Cardiac muscle cell (in vitro differentiated cells and primary cell): ENCODE results near the gene ZNF518A. TPM values are rescaled to one million over a fixed set of nuclear protein-coding genes. Genes with fewer than 3 reads are reported as not detected.
"Not testable (repeated sequence)": the region's sequence is repeated elsewhere in the genome, so short reads cannot be mapped to it uniquely, and the experiment has no call there.

Experiments
- DNase-seq, 2 donors: peaks; one replicate each; pipeline versions ENCODE4 v3.0.0 to v3.0.0-alpha.2; 2010 to 2017; ENCODE audit warnings: low read depth in 1 of 2, low spot score in 1 of 2
- H3K27ac ChIP-seq: fragments of 200-600 bp; sonication (generic); 2 replicates; pipeline ENCODE4 v1.5.1; 2016
- H3K27me3 ChIP-seq: fragments of 200-600 bp; sonication (generic); 2 replicates; pipeline ENCODE4 v1.6.0; 2016; ENCODE audit warnings: control low read depth
- H3K36me3 ChIP-seq: fragments of 200-600 bp; sonication (generic); 2 replicates; pipeline ENCODE4 v1.5.1; 2016; ENCODE audit warnings: control low read depth
- H3K4me1 ChIP-seq: fragments of 200-600 bp; sonication (generic); 2 replicates; pipeline ENCODE4 v1.8.1; 2017; ENCODE audit warnings: low read depth, mild to moderate bottlenecking, mixed run types
- H3K4me3 ChIP-seq: fragments of 200-600 bp; sonication (generic); 2 replicates; pipeline ENCODE4 v1.5.1; 2016; ENCODE audit warnings: mild to moderate bottlenecking
- H3K9me3 ChIP-seq: fragments of 200-600 bp; sonication (generic); 2 replicates; pipeline ENCODE4 v1.5.1; 2017; ENCODE audit warnings: low read depth, mild to moderate bottlenecking, control low read depth
- polyA plus RNA-seq: library from polyadenylated mRNA; unstranded; fragments of >200 nt; fragmentation: Nextera tagmentation; extraction: Ambion mirVana; gene quantifications from 2 replicates; pipeline ENCODE4 v1.2.1, GENCODE V29; 2016
- total RNA-seq: library from RNA; depleted of rRNA; stranded (reverse); fragments of >200 nt; gene quantifications from 2 replicates; pipeline ENCODE4 v1.2.3, GENCODE V29; 2016
- TF ChIP-seq, protein P1 (sequence below): IDR thresholded peaks from 2 replicates; pipeline ENCODE4 v1.5.1; 2012; ENCODE audit warnings: low read depth, mild to moderate bottlenecking, low read length

Gene ZNF518A
- total and polyA plus RNA-seq, 2 experiments from 2014 or later, result 20.7 to 22.7 TPM

DNA sequence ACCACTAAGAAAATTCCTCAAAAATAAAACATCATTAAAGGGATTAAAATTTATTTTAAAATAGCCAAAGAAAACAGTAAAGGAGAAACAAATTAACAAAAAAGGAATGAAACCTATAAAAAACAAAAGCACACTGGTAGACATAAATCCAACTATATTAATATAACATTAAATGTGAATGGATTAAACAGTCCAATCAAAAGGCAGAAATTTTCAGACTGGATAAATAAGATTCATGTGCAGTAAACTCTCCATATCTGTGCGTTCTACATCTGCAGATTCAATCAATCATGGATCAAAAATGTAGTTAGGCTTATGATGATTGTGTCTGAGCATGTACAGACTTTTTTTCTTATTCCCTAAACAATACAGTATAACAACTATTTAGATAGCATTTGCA, 42.6 kb downstream of the ZNF518A start:
- H3K36me3 ChIP-seq, result no peaks in the 10 kb centered on the region
- no peak for DNase-seq
- H3K9me3 ChIP-seq, result no peaks in the 10 kb centered on the region
- no peaks in the 10 kb centered on the region for H3K27me3 ChIP-seq
- H3K27ac ChIP-seq, result no peak overlapping the region
- TF ChIP-seq, protein P1, sequence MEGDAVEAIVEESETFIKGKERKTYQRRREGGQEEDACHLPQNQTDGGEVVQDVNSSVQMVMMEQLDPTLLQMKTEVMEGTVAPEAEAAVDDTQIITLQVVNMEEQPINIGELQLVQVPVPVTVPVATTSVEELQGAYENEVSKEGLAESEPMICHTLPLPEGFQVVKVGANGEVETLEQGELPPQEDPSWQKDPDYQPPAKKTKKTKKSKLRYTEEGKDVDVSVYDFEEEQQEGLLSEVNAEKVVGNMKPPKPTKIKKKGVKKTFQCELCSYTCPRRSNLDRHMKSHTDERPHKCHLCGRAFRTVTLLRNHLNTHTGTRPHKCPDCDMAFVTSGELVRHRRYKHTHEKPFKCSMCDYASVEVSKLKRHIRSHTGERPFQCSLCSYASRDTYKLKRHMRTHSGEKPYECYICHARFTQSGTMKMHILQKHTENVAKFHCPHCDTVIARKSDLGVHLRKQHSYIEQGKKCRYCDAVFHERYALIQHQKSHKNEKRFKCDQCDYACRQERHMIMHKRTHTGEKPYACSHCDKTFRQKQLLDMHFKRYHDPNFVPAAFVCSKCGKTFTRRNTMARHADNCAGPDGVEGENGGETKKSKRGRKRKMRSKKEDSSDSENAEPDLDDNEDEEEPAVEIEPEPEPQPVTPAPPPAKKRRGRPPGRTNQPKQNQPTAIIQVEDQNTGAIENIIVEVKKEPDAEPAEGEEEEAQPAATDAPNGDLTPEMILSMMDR, result no peak
- no peak overlapping the region for H3K4me3 ChIP-seq
- no peaks in the 10 kb centered on the region for H3K4me1 ChIP-seq

DNA sequence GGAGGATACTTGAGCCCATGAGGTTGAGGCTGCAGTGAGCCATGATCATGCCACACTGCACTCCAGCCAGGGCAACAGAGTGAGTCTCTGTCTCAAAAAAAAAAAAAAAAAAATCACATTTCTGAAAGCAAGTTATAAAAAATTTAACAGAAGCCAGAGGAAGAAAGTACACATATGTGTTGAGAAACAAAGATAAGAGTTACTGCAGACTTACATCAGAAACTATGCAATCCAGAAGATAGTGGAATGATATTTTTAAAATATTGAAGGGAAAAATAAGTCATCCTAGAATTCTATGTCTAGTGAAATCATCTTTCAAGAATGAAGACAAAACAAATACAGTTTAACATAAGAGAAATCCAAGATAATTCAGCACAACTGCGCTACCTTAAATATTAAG, 46.9 kb downstream of the ZNF518A start:
- no peaks in the 10 kb centered on the region for H3K4me1 ChIP-seq
- H3K27me3 ChIP-seq, result no peaks in the 10 kb centered on the region
- no peaks in the 10 kb centered on the region for H3K36me3 ChIP-seq
- H3K27ac ChIP-seq, result no peak overlapping the region
- TF ChIP-seq, protein P1, result no peak
- no peak for DNase-seq
- H3K9me3 ChIP-seq, result no peaks in the 10 kb centered on the region
- no peak overlapping the region for H3K4me3 ChIP-seq

DNA sequence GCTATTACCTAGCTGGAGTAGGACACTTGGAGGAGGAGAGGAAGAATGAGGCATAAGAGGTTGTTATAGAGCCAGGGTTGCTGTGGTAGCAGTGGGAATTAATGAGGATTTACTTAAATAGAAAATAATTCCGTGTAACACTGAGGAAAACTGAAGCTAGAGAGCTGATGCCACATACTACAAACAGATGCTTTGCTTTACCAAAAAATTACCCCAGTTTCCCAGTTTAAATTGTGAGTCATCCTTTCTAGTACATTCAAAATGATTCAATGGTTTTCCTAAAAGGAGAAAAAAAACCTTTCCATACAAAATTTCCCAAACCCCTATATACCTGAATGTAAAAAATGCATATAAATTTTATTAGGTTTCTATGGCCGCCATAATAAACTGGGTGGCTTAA, 58.3 kb downstream of the ZNF518A start:
- Histone ChIP-seq H3K36me3 (no peaks in the 10 kb centered on the region), H3K4me1 (no peaks in the 10 kb centered on the region), H3K9me3 (no peaks in the 10 kb centered on the region), H3K4me3 (no peak overlapping the region), H3K27me3 (no peaks in the 10 kb centered on the region), H3K27ac (no peak overlapping the region)
- TF ChIP-seq, protein P1, result no peak
- no peak for DNase-seq

DNA sequence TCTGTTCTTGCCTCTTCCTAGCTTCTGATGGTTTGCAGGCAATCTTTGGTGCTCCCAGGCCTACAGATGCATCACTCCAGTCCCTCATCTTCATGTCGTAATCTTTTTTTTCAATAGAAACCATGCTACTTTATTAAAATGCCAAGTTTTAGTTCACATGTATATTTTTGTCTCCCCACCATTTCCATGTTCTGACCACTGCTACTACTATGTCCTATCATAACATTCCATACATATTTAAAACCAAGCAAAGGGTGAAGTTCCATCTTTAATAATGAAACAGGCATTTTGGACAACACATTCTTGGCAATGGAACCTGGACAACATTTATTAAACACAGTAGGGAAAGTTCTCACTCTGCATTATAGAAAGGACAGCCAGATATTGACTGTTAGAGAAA, 58.8 kb downstream of the ZNF518A start:
- TF ChIP-seq, protein P1, result no peak
- no peaks in the 10 kb centered on the region for H3K4me1 ChIP-seq
- no peak overlapping the region for H3K4me3 ChIP-seq
- no peaks in the 10 kb centered on the region for H3K9me3 ChIP-seq
- H3K27me3 ChIP-seq, result no peaks in the 10 kb centered on the region
- H3K36me3 ChIP-seq, result no peaks in the 10 kb centered on the region
- DNase-seq, result no peak
- no peak overlapping the region for H3K27ac ChIP-seq

DNA sequence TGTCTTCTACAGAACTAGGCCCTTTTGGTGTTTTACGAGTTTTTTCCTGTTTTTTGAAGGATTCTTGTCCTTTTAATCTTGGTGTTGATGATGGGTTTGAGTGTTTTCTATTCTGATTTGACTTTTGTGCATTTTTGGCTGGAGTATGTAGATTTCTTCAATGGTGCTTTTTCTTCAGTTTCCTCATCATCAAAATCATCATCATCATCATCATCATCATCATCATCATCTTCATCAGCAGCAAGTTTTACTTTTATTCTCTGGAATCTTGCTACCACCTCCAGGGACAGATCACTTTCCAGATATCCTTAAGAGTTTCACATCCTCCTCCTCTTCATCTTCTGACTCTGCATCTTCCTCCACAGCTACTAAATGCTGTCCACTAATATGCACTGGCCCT, 59.4 kb downstream of the ZNF518A start:
- DNase-seq, H3K27me3 ChIP-seq, H3K27ac ChIP-seq, H3K36me3 ChIP-seq, H3K4me1 ChIP-seq, H3K4me3 ChIP-seq, H3K9me3 ChIP-seq: not testable (repeated sequence)

DNA sequence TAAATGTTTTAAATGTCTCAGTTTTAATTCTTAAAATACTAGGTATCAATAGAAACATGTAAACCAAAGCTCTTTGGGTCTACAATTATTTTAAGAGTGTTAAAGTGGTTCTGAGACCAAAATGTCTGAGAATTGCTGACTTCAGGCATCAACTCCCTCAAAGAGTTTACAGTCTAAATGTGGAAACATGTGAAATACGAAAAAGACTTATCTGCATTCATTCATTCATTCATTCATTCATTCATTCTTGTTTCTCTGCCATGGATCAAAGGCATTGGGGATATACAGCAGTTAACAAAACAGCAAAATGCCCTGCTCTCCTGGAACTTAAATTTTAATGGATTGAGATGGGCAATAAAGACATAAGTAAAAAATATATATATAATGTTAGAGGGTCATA, 71.4 kb downstream of the ZNF518A start:
- Histone ChIP-seq H3K36me3 (no peaks in the 10 kb centered on the region), H3K27ac (no peak overlapping the region), H3K27me3 (no peaks in the 10 kb centered on the region), H3K4me1 (peaks cover 8% of the 10 kb centered on the region), H3K4me3 (no peak overlapping the region), H3K9me3 (no peaks in the 10 kb centered on the region)
- no peak for DNase-seq
- TF ChIP-seq, protein P1, result no peak
